Fibroblast of villous mesenchyme (primary cell): ENCODE data around the gene KANSL2. TPM values are rescaled to one million over a fixed set of nuclear protein-coding genes. Genes with fewer than 3 reads are reported as not detected.
"Not testable (repeated sequence)": the region's sequence is repeated elsewhere in the genome, so short reads cannot be mapped to it uniquely, and the experiment has no call there.

Source experiments
- DNase-seq: peaks from one replicate; pipeline ENCODE4 v3.0.0-alpha.2; 2010; ENCODE audit warnings: low read depth
- H3K4me3 ChIP-seq: 2 replicates; pipeline ENCODE4 v1.5.1; 2011; ENCODE audit warnings: low read depth, mild to moderate bottlenecking, low read length
- total RNA-seq: library from RNA; depleted of rRNA; stranded (reverse); fragments of >200 nt; gene quantifications from 2 replicates; pipeline ENCODE4 v1.2.3, GENCODE V29; 2012
- TF ChIP-seq, protein P1 (sequence below): IDR thresholded peaks from 2 replicates; pipeline ENCODE4 v1.5.1; 2012; ENCODE audit warnings: low read depth, mild to moderate bottlenecking, low read length; ENCODE audit not compliant: insufficient read depth

Gene KANSL2
- total RNA-seq, 1 donor, result 60.5 TPM

DNA sequence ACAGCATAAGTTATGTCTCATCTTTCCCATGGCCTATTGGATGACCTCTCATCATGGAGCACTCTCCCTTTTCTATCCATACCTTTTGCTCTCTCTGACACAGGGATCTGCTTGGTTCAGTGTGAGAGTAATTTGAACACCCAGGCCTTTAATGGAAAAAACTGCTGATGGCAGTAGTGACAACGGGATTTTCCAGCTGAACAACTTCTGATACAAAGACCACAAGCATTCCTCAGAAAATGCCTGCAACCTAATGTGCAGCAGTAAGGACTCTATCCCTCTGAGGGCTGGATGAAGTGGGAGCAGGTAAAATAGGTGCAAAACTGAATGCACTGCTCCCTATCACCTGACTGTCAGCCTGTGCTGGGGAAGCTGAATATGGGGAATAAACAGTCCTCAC is 51.0 kb downstream of the KANSL2 start:
- no peak for DNase-seq
- H3K4me3 ChIP-seq, result no peak overlapping the region
- TF ChIP-seq, protein P1, sequence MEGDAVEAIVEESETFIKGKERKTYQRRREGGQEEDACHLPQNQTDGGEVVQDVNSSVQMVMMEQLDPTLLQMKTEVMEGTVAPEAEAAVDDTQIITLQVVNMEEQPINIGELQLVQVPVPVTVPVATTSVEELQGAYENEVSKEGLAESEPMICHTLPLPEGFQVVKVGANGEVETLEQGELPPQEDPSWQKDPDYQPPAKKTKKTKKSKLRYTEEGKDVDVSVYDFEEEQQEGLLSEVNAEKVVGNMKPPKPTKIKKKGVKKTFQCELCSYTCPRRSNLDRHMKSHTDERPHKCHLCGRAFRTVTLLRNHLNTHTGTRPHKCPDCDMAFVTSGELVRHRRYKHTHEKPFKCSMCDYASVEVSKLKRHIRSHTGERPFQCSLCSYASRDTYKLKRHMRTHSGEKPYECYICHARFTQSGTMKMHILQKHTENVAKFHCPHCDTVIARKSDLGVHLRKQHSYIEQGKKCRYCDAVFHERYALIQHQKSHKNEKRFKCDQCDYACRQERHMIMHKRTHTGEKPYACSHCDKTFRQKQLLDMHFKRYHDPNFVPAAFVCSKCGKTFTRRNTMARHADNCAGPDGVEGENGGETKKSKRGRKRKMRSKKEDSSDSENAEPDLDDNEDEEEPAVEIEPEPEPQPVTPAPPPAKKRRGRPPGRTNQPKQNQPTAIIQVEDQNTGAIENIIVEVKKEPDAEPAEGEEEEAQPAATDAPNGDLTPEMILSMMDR, result no peak

DNA sequence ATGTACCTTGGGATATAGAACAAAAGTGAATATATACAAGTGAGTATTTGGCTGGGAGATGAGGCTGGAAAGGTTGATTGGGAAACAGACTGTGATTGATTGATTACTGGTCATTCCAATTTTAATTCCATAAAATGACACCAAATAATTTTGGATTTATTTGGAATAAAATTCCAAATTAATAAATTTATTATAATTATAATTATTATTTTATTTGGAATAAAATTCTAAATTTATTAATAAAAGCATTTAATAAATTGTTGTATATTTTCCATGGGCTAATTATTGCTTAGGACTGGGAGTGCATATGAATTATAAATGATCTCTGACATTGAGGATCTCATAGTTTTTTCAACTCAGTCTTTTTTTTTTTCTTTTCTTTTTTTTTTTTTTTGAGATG is 51.7 kb downstream of the KANSL2 start:
- TF ChIP-seq, protein P1, result no peak
- no peak overlapping the region for H3K4me3 ChIP-seq
- DNase-seq, result no peak

DNA sequence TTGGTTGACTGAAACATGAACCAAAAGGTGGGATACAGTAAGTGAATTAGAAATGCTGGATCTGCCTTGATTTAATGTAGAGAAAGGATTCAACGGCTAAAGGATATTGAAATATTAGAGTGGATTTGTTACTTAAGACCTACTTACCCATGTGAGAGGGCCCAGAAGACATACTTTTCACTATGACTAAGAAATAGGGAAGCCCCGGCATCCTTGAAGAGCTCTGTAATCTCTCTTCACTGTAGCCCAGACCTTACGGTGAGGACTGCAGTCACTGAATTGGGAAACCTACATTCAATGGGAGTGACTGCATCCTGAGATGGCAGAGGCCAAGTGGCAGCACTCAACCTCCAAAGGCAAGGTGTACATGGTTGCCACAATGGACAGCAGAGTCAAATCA is 52.5 kb downstream of the KANSL2 start:
- no peak for DNase-seq
- TF ChIP-seq, protein P1, result no peak
- H3K4me3 ChIP-seq, result no peak overlapping the region

DNA sequence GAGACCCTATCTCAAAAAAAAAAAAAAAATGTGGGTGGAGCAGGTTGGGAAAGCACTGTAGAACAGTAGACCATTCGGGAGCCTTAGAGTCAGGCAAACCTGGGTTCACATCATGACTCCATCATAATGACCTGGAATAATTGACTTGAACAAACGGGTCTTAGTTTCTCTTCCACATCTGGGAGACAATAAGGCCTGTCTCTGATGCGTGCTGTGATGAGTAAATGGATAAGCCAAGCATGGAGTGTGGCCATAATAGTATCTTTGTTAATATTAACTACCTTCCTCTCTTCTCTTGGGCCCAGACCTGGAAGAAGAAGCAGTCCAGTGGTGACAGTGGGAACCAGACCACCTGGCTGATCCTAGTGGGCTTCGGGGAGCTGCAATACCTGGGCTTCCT is 54.5 kb downstream of the KANSL2 start:
- no peak overlapping the region for H3K4me3 ChIP-seq
- TF ChIP-seq, protein P1, result no peak
- no peak for DNase-seq

DNA sequence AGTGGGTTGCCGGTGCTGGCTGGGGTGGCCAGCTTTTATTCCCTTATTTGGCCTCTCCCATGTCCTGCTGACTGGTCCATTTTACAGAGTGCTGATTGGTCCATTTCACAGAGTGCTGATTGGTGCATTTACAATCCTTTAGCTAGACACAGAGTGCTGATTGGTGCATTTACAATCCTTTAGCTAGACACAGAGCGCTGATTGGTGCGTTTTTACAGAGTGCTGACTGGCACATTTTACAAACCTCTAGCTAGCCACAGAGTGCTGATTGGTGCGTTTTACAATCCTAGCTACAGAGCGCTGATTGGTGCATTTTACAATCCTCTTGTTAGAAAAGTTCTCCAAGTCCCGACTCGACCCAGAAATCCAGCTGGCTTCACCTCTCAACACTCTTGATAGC is 59.0 kb downstream of the KANSL2 start:
- not testable (repeated sequence) for DNase-seq, H3K4me3 ChIP-seq

DNA sequence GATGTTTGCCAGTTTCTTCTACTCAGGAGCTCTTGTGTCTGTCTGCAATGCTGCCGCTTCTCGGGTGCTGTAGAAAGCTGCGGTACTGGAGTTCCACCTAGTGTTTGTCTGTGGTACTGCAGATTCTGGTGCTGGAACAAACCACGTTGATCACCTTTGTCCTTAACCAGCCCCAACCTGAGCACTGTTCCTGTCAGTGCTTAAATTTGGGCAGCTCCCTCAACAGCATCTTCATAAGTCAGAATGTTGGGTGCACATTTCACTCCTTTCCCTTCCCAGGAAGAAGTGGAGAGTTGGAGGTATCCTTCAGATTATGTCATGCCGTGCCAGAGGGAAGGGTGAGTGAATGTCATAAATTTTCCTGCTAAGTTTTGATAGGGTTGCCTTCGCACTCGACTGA is 63.5 kb downstream of the KANSL2 start:
- peak; percentile 77 for DNase-seq
- TF ChIP-seq, protein P1, result peak; percentile 99
- H3K4me3 ChIP-seq, result no peak overlapping the region

DNA sequence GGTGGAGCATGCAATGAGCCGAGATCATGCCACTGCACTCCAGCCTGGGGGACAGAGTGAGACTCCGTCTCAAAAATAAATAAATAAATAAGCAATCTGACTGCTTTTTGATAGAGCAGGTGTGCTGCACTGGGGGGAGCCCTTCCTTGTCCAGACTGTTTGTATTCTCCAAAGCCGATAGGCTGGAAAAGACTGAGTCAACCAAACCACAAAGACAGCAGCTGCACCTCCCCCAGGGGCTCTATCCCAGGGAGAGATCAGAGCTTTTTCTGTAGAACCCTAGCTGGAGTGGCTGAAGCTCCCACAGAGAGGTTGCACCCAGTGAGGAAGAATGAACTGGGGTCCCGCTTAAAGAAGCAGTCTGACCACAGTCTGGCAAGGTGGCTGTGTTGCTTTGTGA is 66.4 kb downstream of the KANSL2 start:
- no peak overlapping the region for H3K4me3 ChIP-seq
- no peak for DNase-seq
- TF ChIP-seq, protein P1, result no peak
